Measurements from ENCODE around the gene GINS2.

DNA sequence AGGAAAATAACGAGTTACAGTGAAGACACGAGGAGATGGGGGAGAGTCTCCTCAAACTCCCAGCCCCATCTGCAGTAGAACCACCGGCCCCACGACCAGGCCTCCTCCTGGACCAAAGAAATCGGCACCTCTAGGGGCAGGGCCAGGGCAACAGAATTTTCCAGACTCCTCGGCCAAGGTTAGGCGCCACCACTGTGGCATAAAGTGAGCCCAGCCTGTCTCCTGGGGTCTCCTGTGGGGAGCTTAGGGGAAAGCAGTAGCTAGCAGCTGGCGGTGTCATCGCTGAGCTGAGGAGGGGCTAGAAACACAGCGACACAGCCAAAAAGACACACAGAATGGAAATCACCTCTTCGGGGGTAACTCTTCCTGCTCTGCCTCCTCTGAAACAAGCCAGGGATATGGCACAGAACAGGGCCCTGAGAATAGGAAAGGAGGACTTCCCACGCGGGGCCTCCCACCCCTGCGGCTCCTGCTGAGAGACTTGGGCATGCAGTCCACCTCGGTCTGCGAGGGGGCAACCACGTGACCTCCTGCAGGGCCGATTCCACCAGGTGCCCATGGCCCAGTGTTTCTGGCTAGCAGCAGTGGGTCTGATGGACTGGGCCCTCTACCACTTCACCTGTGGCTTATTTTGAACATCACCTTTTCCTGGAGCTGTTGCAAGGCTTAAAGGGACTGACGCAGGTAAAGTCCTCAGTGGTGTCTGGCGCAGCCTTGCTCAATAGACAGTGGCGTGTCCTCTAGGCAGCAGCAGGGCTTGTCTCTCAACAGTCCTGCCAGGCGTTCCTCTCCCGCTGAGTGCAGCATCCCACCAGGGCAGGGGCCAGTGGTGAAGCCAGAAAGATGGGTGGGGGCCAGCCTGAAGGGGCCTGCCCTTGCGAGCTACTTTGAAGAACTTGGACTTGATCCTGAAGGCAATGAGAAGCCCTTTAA lies 6.7 kb upstream of the GINS2 start:
- TF ChIP-seq, protein P1, sequence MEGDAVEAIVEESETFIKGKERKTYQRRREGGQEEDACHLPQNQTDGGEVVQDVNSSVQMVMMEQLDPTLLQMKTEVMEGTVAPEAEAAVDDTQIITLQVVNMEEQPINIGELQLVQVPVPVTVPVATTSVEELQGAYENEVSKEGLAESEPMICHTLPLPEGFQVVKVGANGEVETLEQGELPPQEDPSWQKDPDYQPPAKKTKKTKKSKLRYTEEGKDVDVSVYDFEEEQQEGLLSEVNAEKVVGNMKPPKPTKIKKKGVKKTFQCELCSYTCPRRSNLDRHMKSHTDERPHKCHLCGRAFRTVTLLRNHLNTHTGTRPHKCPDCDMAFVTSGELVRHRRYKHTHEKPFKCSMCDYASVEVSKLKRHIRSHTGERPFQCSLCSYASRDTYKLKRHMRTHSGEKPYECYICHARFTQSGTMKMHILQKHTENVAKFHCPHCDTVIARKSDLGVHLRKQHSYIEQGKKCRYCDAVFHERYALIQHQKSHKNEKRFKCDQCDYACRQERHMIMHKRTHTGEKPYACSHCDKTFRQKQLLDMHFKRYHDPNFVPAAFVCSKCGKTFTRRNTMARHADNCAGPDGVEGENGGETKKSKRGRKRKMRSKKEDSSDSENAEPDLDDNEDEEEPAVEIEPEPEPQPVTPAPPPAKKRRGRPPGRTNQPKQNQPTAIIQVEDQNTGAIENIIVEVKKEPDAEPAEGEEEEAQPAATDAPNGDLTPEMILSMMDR (IDR thresholded peaks at IDR 0.05): no peak
- TF ChIP-seq NRF1 (IDR thresholded peaks at IDR 0.05; ENCODE audit: low read depth, low read length): no peak
